Hepatocyte (in vitro differentiated cells): Measurements from ENCODE around the gene C19orf12. TPM values are rescaled to one million over a fixed set of nuclear protein-coding genes. Genes with fewer than 3 reads are reported as not detected.

Source experiments
- DNase-seq: peaks from one replicate; pipeline ENCODE4 v3.0.0-alpha.2; 2016; ENCODE audit warnings: low spot score
- H2AFZ ChIP-seq: fragments of 200-600 bp; sonication (generic); 2 replicates; pipeline ENCODE4 v1.6.0; 2016; ENCODE audit warnings: antibody characterized with exemption, mild to moderate bottlenecking
- H3K27ac ChIP-seq: fragments of 200-600 bp; sonication (generic); 2 replicates; pipeline ENCODE4 v1.5.1; 2016; ENCODE audit warnings: mild to moderate bottlenecking
- H3K27me3 ChIP-seq: fragments of 200-600 bp; sonication (generic); 2 replicates; pipeline ENCODE4 v1.6.1; 2016
- H3K36me3 ChIP-seq: fragments of 200-600 bp; sonication (generic); replicated peaks from 2 replicates; pipeline ENCODE4 v1.5.1; 2016; ENCODE audit warnings: low read depth; ENCODE audit not compliant: insufficient read depth
- H3K4me1 ChIP-seq: fragments of 200-600 bp; sonication (generic); 2 replicates; pipeline ENCODE4 v1.5.1; 2016; ENCODE audit warnings: mild to moderate bottlenecking, moderate library complexity; ENCODE audit not compliant: insufficient read depth
- H3K4me2 ChIP-seq: fragments of 200-600 bp; sonication (generic); 2 replicates; pipeline ENCODE4 v1.6.0; 2016
- H3K4me3 ChIP-seq: fragments of 200-600 bp; sonication (generic); 2 replicates; pipeline ENCODE4 v1.5.1; 2016; ENCODE audit warnings: mild to moderate bottlenecking
- H3K79me2 ChIP-seq: fragments of 200-600 bp; sonication (generic); 2 replicates; pipeline ENCODE4 v1.6.0; 2017; ENCODE audit warnings: mild to moderate bottlenecking
- H3K9me2 ChIP-seq: fragments of 200-600 bp; sonication (generic); replicated peaks from 2 replicates; pipeline ENCODE4 v1.6.0; 2017; ENCODE audit warnings: mild to moderate bottlenecking; ENCODE audit not compliant: insufficient read depth
- H3K9me3 ChIP-seq: fragments of 200-600 bp; sonication (generic); 2 replicates; pipeline ENCODE4 v1.5.1; 2016; ENCODE audit warnings: low read depth, mild to moderate bottlenecking
- H4K20me1 ChIP-seq: fragments of 200-600 bp; sonication (generic); 2 replicates; pipeline ENCODE4 v1.6.0; 2016; ENCODE audit warnings: mild to moderate bottlenecking; ENCODE audit not compliant: insufficient read depth, poor library complexity, severe bottlenecking
- CTCF ChIP-seq: fragments of 200-600 bp; sonication (generic); IDR thresholded peaks from 2 replicates; pipeline ENCODE4 v1.5.1; 2016; ENCODE audit warnings: antibody characterized with exemption, mild to moderate bottlenecking; ENCODE audit not compliant: poor library complexity
- EZH2 ChIP-seq: fragments of 200-600 bp; sonication (generic); IDR thresholded peaks from 2 replicates; pipeline ENCODE4 v1.6.1; 2016; ENCODE audit warnings: antibody characterized with exemption, mild to moderate bottlenecking, borderline replicate concordance
- EZH2phosphoT487 ChIP-seq: fragments of 200-600 bp; sonication (generic); IDR thresholded peaks from one replicate; pipeline ENCODE4 v1.6.1; 2018; ENCODE audit warnings: antibody characterized with exemption, mild to moderate bottlenecking, low read depth, moderate library complexity; ENCODE audit not compliant: unreplicated experiment, severe bottlenecking
- WGBS: methylation state at CpG from one replicate; pipeline ENCODE4 v1.1.6; 2016; ENCODE audit warnings: low lambda C conversion rate; ENCODE audit errors: missing lambda C conversion rate; 5-methylcytosine and 5-hydroxymethylcytosine counted together
- polyA plus RNA-seq: library from polyadenylated mRNA; unstranded; fragments of >200 nt; fragmentation: Nextera tagmentation; extraction: Ambion mirVana; gene quantifications from 2 replicates; pipeline ENCODE4 v1.2.1, GENCODE V29; 2016
- total RNA-seq: library from RNA; depleted of rRNA; stranded (reverse); fragments of >200 nt; gene quantifications from 2 replicates; pipeline ENCODE4 v1.2.3, GENCODE V29; 2014

C19orf12 gene
- total and polyA plus RNA-seq, 2 experiments from 2014 or later, result 41.5 to 57.2 TPM

- Histone ChIP-seq H3K27me3 (no peaks in the 10 kb centered on the region), H2AFZ (no peak overlapping the region), H3K9me2 (no peaks in the 10 kb centered on the region), H3K27ac (no peak overlapping the region), H3K4me2 (no peak overlapping the region), H3K9me3 (no peaks in the 10 kb centered on the region), H3K79me2 (no peaks in the 10 kb centered on the region), H4K20me1 (no peaks in the 10 kb centered on the region), H3K36me3 (no peaks in the 10 kb centered on the region), H3K4me3 (no peak overlapping the region), H3K4me1 (no peaks in the 10 kb centered on the region)
- WGBS, result 95% methylated on average over 10 of the region's 10 CpGs
- TF ChIP-seq EZH2, result no peak
- TF ChIP-seq EZH2phosphoT487, result no peak
- TF ChIP-seq CTCF, result no peak
- no peak for DNase-seq
Observed at GRCh38 chr19:29675120-29675649, 39.9 kb downstream of the C19orf12 start.

DNA sequence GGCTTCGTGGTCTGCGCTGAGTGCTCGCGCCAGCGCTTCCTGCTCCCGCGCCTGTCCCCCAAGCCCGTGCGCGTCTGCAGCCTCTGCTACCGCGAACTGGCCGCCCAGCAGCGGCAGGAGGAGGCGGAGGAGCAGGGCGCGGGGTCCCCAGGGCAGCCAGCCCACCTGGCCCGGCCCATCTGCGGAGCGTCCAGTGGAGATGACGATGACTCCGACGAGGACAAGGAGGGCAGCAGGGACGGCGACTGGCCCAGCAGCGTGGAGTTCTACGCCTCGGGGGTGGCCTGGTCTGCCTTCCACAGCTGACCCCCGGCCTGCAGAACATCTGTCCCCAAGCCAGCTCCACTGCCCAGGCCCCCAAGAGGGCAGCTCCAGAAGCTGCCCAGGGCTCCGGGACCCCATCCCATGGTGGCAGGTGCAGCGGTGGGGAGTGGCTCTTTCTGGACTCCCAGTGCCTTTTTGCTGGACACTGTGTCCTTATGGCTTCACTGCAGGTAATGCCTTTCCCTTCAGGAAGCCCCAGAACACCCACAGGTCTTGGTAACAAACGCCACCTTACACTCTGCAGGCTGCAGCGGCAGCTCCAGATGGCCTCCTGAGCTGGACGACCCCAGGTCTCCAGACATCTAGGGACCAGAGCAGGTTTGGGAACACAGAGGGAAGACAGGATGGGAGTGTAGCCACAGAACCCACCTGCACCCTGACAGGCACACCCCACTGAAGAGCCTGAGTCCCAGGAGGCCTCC is 40.5 kb downstream of the C19orf12 start:
- Histone ChIP-seq H3K4me2 (no peak overlapping the region), H3K4me1 (no peaks in the 10 kb centered on the region), H3K27me3 (no peaks in the 10 kb centered on the region), H3K79me2 (no peaks in the 10 kb centered on the region), H3K4me3 (no peak overlapping the region), H3K9me2 (no peaks in the 10 kb centered on the region), H3K9me3 (no peaks in the 10 kb centered on the region), H4K20me1 (no peaks in the 10 kb centered on the region), H3K27ac (no peak overlapping the region), H2AFZ (no peak overlapping the region), H3K36me3 (no peaks in the 10 kb centered on the region)
- no peak for DNase-seq
- WGBS, result 96% methylated on average over 32 of the region's 34 CpGs
- no peak for TF ChIP-seq CTCF
- no peak for TF ChIP-seq EZH2
- no peak for TF ChIP-seq EZH2phosphoT487

GRCh38 chr19:29673451-29674371 is 41.4 kb downstream of the C19orf12 start:
- no peak overlapping the region for H3K27ac ChIP-seq
- no peaks in the 10 kb centered on the region for H3K4me1 ChIP-seq
- H2AFZ ChIP-seq, result no peak overlapping the region
- H3K79me2 ChIP-seq, result no peaks in the 10 kb centered on the region
- no peak for DNase-seq
- H3K4me3 ChIP-seq, result no peak overlapping the region
- no peak overlapping the region for H3K4me2 ChIP-seq
- no peaks in the 10 kb centered on the region for H3K27me3 ChIP-seq
- H3K9me2 ChIP-seq, result no peaks in the 10 kb centered on the region
- 97% methylated on average over 55 of the region's 57 CpGs for WGBS
- H3K9me3 ChIP-seq, result no peaks in the 10 kb centered on the region
- H3K36me3 ChIP-seq, result no peaks in the 10 kb centered on the region
- no peak for TF ChIP-seq CTCF
- no peak for TF ChIP-seq EZH2phosphoT487
- no peak for TF ChIP-seq EZH2
- no peaks in the 10 kb centered on the region for H4K20me1 ChIP-seq
